Hepatocyte (in vitro differentiated cells): Measurements from ENCODE around the gene VPS4A.

Experiments
- CTCF ChIP-seq: fragments of 200-600 bp; sonication (generic); IDR thresholded peaks from 2 replicates; pipeline ENCODE4 v1.5.1; 2016; ENCODE audit warnings: antibody characterized with exemption, mild to moderate bottlenecking; ENCODE audit not compliant: poor library complexity
- EZH2 ChIP-seq: fragments of 200-600 bp; sonication (generic); IDR thresholded peaks from 2 replicates; pipeline ENCODE4 v1.6.1; 2016; ENCODE audit warnings: antibody characterized with exemption, mild to moderate bottlenecking, borderline replicate concordance
- EZH2phosphoT487 ChIP-seq: fragments of 200-600 bp; sonication (generic); IDR thresholded peaks from one replicate; pipeline ENCODE4 v1.6.1; 2018; ENCODE audit warnings: antibody characterized with exemption, mild to moderate bottlenecking, low read depth, moderate library complexity; ENCODE audit not compliant: unreplicated experiment, severe bottlenecking

- TF ChIP-seq CTCF, result no peak
- TF ChIP-seq EZH2, result no peak
- TF ChIP-seq EZH2phosphoT487, result no peak
Measured at GRCh38 chr16:69368866-69369265, 57.7 kb downstream of the VPS4A start.
